CD4-positive, alpha-beta T cell treated with Interleukin-10 for 1 hour (primary cell): ENCODE results near the gene TACC2.

Experiments used
- DNase-seq: peaks from one replicate; pipeline ENCODE4 v3.0.0-alpha.2; 2020

Gene TACC2

DNA sequence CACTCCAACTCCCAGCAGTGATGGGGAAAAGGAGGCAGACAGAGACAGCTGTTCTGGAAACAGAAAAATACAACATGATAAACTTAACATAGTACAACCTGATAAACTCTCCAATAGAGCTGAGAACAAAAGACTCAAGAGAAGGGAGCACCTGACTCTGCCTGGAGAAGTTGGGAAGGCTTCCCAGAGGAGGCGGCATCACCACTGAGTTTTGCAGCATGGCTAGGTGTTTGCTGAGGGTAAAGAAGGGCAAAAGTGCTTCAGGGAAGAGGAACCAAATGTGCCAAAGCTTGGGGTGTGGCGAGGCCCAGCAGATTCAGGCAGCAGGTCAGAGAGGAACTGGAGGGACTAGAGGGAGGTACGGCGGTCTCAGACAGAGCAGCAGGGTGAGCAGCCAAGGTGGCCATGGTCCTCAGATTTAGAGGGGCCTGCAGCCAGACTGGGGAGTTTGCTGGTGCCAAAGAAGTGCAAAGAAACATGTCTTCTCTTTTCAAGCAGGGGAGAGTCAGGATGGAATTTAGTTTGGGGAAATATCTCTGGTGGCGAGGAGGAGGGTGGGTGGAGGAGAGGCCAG lies 162.2 kb downstream of the TACC2 start:
- DNase-seq, result no peak

DNA sequence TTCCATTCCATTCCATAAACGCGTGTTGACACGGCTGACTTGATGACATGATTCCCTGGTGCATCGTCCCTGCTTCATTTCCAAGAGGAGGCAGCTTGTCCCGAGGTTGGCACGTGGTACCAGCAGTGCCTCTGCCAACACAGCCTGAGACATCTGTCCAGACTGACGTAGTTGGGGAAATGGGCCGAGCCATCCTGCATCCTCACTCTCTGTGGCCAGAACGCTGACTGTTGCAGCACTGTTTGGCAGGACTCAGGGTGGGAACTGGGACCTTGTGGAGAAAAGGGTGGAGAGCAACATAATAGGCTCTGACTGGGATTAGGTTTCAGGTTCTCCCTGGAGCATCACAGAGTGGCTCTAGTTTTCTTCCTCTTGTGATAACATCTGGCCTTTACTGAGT lies 163.6 kb downstream of the TACC2 start:
- no peak for DNase-seq

DNA sequence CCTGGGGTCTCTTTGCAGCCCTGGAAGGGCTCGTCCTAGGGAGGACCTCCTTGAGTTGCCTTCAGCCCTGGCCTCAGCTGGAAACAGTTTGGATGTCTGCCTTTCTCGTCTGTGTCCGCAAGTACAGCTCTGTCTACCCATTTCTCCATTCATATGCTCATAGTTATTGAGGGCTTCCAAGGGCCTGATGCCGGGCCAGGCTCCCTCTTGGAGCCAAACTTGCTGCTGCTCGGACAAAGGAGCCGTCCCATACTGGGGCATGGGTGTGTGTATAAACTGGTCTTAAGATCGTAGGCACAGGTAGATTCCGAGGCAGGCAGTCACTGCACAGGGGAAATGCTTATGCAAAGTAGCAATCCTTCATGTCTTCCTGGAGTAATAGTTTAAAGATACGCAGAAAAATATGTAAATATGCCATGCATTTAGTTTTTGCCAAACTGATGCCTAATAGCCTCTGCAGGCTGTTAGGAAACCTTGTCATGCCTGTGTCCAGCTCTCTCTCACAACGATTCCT lies 165.1 kb downstream of the TACC2 start:
- DNase-seq, result no peak

DNA sequence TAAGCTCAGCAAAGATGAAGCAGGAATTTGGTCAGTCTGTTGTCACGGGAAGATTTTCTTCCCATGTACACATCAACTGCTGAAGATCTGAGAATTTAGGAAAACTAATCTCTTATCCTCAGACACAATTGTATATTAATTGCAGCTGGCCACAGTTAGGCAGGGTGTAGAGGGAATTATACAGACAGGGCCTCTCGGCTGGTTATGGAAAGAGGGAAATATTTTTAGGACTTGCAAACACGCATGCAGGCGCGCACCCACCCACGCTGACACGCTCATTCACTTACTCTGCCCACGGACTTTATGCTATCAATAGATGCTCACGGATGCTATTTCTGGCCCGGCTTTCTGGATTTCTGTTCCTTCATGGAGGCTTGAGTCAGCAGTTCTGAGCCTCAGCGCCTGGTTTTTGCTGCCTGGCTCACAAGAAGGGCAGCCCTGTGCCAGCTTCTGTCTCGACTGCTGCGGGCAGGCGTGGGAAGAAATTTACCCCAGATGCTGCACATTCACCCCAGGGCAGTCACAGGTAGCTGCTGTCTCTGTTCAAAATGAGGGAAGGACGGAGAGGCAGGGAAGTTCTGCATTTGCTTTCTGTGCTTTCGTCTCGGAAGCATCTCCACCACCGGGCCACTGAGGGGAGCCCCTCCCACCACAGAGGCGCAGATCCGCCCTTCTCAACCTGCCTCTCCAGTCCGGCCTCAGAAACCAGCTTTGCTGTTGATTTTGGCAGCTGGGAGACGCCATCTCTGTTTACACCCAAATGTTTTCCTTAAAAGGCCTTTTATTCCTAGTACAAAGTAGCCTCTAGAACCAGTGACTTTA lies 165.8 kb downstream of the TACC2 start:
- no peak for DNase-seq

DNA sequence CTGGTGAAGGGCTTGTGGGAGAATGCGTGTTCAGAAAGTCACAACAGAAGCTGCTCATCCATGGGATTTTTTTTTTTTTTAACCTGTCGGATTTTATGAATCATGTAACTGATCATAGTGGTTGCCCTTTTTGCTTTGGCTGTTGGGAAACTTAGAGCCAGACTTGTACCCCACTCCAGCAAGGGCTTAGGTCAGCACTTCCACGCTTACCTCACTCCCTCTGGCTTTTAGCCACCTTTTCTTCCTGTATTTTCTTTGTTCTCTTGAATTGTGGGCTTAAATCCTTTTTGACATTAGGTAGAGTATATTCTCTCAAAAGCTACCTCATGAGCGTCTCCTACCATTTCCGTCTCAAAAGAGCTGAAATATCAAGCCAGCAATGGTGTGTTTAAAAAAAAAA lies 168.5 kb downstream of the TACC2 start:
- DNase-seq, result no peak

DNA sequence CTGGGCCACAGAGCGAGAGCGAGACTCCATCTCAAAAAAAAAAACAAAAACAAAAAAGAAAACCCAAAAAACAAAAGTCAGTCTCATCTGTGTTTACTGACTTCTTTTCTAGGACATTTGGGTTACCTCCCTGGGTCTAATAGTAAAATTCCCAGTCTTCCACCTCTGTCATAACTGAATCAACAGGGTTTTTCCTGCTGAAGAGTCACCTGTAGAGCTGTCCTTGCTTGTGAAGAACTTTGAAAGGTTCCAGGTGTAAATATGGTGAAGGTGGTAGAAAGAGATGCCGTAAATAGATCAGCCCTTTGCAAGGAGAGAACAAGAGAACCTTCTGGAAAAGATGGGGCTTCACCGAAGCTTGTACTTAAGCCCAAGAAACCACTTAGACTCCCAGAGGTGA lies 169.4 kb downstream of the TACC2 start:
- no peak for DNase-seq

DNA sequence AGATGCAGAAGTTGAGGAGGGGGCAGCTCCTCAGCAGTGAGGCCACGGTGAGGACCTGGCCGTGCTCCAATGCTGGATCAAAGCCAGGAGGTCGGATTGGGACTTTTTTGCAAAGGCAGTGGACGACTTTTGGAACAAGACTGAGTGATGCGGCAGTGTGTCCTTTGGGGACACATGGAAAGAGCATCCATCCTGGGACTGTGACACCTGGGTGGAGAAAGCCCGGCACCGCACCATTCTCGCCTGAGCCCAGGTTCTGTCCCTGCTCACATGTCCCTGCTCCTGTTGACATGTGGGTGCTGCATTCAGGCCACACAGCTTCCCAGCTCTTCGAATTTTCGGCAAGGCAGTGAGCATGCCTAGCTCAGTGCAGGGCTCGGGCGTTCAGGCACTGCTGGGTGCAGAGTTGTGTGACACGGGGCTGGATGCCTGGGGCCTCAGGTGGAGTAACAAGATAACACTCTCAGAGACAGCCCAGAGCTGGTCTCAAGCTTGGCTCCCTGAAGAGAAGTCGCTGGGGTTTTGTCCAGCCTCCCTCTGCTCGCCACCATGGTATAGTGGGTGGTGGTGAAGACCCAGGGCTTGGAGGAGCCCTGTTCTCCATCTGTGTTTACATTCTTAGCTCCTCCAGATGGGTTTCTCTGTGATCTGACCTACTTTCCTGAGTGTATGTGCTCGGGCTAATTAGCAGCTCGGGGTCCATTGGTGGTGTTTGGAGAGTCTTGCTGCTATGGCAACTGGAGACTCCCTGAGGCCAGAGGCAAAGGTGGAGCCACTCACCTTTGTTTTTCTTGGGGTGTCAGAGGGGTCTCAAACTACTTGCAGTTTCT lies 170.4 kb downstream of the TACC2 start:
- DNase-seq, result no peak

DNA sequence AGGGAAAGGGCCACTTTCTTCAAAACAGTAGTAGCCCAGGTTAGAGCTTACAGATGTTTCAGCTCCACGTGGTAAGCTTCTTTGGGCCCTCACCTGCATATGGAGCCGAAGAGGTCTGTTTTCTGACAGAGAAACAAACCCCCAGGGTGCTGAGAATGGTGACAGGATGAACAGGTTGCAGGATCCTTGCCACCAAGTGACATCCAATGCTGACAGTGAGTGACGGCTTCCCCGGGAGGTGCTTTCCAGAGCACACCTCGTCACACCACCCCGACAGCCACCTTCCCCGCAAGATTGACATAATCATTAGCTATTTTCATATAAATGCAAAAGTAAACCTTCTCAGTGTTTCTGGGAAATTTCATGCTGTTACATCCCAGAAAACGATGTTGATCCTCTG lies 172.8 kb downstream of the TACC2 start:
- no peak for DNase-seq

DNA sequence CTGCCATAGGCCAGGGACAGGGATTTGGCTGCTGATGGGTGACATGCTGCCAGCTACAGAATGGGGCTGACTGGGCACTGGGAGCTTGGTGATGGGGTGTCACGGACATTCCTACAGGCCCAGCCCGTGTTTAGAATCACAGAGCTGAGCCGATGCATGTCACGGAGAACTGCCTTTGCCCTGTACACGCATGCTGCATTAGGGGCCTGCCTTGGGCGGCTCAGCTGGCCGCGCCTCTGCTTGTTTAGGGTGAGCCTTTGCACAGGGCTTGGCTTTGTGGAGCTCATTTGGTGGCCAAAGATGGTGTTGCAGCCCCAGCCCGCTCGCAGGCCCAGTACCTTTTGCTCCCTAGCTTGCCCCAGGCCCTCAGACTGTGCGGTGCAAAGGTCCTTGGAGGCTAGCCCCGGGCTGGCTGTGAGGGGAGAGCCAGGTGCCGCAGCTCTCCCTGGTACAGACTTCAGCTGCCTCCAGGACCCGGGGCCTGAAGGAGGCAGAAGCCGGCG lies 173.8 kb downstream of the TACC2 start:
- no peak for DNase-seq

DNA sequence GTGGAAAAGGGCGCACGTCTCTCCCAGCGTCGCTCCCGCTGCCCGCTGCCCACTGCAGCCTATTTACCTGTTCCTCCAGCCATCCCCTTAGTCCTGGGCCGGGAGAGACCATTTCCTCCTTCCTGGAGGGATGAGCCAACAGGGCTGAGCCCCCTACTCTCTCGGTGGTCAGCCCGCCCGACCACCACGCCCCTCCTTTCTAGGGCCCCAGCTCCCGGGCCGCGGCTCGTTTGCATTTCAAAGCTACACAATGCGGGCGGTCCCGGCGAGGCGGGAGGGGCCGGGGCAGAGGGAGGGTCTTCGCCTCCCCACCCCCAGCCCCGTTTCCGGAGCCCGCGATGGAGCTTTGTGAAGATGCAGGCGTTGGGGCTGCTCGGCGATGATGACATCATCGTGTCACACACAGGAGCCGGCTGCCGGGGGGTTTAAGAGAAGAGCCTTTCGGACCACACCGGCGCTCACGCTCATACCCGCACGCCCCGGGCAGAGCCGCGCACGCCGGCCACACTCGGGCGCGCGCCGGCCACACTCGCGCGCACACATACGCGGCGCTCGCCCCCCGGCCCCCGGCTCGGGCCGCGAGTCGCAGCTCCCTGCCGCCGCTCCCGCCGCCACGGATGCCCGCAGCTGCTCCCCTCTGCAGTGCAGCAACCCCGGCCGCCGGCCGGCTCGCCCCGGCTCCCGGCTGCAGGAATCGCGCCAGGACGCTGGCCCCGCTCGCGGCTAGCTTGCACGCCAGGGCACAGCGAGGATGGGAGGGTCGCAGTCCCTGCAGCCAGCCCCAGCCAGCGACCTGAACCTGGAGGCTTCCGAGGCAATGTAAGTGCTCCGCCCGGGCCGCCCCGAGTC lies 174.4 kb downstream of the TACC2 start:
- DNase-seq, result no peak

DNA sequence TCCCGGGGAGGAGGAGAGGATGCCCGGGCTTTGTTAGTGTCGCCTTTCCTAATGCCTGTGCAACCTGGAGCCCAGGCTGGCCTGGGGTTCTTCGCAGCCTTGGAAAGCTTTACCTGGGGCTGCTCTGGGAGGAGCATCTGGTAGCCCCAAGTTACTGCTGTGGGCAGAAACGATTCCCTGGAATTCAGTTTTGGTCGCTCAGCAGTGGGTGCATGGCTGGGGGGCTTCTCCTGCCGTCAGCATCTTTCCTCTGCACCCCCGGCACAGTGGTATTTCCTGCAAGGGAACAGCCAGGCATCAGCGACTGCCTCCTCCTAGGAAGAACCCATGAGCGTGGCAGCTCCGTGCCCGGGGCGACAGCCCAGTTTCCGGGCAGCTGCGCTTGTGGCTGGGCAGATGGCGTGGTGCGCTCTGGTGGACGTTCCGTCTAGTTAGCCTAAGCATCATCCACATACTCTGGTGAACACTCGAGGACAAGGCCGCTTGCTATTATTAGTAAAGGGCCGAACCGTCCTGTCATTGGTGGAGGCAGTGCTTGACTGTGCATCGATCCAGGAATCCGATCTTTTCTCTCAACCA lies 175.1 kb downstream of the TACC2 start:
- DNase-seq, result no peak

DNA sequence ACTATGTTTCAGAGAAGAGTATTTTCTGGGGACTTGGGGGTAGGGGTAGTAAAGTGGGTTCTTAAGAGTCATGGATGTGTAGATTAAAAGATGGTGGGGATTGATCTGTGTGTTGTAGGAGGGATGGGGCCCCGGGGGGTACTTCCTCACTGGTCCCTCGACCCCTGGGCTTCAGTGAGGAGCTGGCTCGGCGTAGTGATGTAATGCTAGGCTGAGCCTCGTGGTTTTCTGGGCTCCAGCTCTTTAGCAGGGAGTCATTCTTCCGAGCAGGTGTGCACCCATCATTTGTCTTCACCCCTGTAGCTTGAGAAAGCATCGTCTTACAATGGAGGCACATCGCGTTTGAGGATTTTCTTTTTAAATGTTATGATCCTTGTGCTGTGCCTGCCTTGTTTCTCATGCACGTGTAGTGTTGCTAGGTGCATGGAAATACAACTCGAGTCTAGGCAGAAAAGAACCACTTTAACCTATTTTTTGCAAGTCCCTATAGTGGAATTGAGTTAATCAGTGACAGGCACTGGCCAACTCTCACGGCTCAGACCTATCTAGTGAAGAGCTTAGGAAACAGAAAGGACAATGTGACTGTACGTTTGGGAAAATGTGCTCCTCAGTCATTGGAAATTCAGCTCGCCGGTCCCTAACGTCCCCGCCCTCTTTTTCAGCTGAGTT lies 176.0 kb downstream of the TACC2 start:
- DNase-seq, result no peak

DNA sequence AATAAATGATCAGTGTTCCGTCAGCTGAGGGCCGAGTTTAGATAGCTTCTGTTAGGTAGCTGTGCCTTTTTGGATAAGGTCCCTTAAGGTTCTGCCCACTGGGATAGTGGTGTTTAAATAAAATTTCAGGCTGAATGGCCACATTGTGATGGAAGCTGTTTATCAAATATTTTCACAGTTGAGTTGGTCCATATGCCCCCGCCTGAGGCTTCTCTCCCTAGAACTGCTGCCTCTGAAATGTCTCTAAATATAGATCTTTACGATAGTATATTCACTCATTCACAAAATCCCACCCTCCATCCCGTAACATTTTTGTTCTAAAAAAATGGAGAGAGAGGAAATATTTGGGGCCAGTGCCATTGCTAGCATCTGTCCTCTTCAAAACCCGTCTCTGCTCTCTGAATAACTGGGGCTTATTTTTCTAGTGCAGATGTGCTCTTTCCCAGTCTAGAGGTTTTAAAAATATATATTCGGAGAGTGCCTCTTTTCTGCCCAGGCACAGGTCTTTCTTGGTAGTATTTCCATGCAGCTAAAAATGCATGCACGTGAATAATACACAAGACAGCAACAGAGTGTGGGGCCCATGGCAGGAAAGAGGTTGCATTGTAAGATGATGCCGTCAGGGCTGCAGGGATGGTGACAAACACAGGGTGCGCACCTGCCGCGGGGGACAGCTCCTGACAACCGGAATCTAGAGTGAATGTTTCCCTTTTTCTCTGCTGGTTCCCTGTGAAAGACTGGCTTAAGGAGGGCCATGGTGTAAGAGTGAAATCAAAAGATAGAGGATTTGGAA lies 176.7 kb downstream of the TACC2 start:
- DNase-seq, result no peak

DNA sequence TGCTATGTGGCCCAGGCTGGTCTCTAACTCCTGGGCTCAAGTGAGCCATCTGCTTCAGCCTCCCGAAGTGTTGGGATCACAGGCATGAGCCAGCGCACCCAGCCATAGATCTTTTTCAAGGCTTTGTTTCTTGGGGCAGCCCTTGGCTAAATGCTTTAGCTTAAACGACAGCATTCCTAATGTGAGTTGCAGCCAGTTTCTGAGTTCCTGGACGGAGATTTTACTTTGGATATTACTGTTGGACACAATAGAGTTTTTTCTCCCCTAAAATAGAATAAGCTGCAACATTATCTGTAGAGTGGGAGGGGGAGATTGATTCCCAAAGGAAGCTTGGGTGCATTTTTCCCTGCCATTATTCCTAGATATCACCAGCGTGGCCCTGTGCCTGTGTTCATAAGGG lies 179.1 kb downstream of the TACC2 start:
- DNase-seq, result no peak

DNA sequence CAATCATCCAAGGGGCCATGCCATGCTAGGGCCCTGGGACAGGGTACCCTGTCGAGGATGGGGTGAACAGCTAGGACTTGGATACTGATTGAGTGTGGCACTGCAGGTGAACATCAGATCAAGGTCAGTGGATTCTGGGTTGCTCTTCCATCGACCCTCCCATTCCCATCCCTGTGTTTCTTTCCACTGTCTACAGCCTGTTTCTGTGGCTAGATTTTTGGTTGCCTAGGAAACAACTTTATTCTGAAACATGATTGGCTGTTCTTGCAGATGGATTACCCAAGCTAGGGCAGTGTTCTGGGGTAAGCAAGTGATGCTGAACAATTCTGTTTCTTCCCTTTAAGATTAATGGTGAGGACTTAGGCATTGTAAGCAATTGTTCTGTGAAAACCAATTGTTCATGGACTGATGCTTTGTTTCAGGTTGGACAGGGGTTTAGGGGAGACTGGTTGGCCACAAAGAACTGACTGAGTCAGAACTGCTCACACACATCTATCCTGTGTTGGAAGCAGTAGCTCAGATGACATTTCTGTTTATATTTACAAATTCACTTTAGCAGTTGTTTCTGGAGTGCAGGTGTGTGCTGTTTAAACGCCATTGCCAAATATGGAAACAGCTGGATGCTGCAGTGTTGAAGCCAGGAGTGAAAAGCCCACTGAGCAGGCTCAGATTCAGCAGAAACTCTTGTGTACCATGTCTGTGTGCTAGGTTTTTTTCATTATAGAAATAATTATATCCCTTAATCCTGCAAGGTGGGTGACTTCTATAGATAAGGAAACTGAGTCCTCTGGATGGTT lies 179.8 kb downstream of the TACC2 start:
- DNase-seq, result no peak

DNA sequence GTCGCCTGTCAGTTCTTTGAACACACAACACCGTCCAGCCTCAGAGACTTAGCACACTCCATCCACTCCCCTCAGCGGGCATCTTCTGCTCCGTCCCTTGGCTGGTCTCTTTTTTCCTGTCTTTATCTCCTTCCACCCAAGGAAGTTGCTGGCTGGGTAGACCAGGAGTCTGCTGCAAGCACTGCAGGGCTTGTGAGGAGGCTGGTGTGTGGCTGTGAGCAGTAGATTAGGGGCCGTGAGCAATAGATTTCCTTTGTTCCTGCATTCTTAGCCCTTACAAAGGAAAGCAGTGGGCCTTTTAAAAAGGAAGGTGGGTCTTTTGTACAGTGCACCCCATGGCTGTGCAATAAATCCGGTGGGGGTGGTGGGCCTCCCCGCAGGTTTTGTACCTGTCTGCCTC lies 181.8 kb downstream of the TACC2 start:
- DNase-seq, result no peak

DNA sequence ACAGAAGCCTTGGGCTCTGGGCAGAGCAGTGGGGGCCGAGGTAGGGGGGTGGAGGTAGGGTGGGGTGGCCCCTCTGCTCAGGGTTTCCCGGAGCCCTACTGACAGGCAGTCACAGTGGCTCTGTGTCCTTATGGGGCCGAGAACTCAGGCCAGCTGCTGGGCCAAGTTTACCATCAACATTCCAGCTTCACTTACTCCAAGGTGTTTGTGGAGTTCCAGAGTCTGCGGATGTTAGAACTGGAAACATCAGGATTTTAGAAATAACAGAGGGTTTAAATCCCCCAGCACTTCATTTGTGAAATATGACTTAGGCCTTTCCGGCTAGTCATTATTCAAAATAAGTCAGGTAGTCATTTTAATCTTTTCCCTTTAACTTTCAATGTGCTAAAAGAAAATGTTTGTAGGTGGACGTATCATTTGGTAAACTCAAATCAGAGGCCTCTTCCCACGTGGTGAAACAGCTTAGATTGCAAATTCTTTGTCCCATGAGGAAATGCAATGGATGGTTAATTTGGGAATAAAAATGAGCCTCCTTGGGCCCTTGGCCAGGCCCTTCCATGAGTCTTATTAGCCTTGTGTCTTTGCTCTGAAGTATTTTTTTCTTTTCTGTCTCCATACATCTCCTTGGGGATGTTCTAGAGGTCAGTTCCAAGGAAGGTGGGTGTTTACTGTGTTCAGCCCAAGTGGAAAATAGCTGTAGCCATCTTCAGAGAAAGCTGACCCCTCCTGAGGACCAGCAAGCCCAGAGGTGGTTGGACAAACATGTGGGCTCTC lies 182.5 kb downstream of the TACC2 start:
- no peak for DNase-seq

DNA sequence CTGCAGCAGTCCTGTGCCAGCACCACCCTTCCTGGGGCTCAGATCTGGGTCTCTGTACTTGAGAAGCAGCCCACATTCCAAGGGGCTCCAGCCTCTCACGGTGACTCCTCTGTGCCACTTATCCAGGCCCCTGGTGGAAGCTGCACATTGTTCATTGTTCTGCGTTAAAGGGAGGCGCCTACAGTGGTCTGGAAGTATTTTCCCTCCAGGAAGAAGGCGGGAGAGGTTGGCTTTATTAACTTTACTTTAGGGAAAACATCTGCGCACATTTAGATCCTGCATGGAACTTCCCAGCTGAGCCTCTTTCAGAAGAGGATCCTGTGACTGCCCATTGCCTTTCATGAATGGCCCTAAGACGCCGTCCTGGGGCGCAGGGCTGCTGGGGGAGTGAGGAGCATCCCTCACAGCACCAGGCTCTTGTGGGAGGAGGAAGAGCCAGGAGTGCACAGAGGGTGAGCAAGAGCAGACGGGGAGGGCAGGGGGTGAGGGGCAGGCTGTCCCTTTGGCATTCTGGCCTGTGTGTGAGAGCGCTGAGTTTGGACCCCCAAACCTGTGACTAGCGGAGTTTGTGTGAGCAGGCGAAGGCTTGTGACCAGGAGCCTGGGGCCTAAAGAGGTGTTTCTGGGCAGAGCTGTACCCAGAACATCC lies 183.5 kb downstream of the TACC2 start:
- no peak for DNase-seq

DNA sequence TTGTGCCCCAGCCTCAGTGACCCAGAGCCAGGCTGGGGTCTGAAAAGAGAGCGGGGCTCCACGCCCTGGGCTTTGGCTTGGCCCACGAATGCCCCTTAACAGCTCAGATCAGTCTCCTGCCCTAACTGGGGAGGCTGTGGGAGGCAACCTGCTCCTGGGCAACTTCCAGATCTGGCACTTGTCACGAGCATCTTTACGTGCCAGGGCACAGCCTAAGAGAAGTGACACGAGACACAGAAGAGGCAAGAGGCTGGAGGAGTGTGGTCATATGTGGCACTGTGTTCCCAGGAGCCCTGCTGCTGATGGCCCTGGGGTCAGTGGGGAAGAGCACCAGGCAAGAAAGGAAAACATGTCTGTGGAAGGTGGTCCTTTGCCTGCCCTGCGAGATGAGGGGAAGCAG lies 184.4 kb downstream of the TACC2 start:
- DNase-seq, result no peak
